Urinary bladder (tissue), 4 donors: ENCODE results near the gene CYP4F2. TPM values are rescaled to one million over a fixed set of nuclear protein-coding genes. Genes with fewer than 3 reads are reported as not detected.
"Not testable (repeated sequence)": the region's sequence is repeated elsewhere in the genome, so short reads cannot be mapped to it uniquely, and the experiment has no call there.

Source experiments
- DNase-seq: peaks from one replicate; pipeline ENCODE4 v3.0.0-alpha.2; 2015; ENCODE audit errors: extremely low spot score
- H3K27ac ChIP-seq: one replicate; pipeline ENCODE4 v1.5.1; 2013; ENCODE audit warnings: low read depth, mild to moderate bottlenecking, moderate library complexity
- H3K36me3 ChIP-seq: one replicate; pipeline ENCODE4 v1.6.1; 2013; ENCODE audit warnings: mild to moderate bottlenecking, moderate library complexity; ENCODE audit not compliant: insufficient read depth
- H3K4me1 ChIP-seq: one replicate; pipeline ENCODE4 v1.6.1; 2013; ENCODE audit warnings: mild to moderate bottlenecking, moderate library complexity; ENCODE audit not compliant: insufficient read depth
- H3K4me3 ChIP-seq: one replicate; pipeline ENCODE4 v1.5.1; 2013; ENCODE audit warnings: low read depth, low read length
- WGBS: extraction: QIAGEN DNeasy Blood & Tissue Kit; methylation state at CpG from one replicate; pipeline ENCODE4 v1.1.7; 2013; 5-methylcytosine and 5-hydroxymethylcytosine counted together
- polyA plus RNA-seq: library from polyadenylated mRNA; stranded (reverse); fragments of 200-250 nt; gene quantifications from one replicate; pipeline ENCODE4 v1.2.3, GENCODE V29; 2013
- total RNA-seq: library from RNA; depleted of rRNA; stranded (reverse); fragments of >200 nt; gene quantifications from one replicate; pipeline ENCODE4 v1.2.3, GENCODE V29; 2014
- donor health status: healthy with polysubstance abuse.
- donor health status: healthy.

Gene CYP4F2
- total and polyA plus RNA-seq, 2 donors = 0.18 TPM; not detected in 1

DNA sequence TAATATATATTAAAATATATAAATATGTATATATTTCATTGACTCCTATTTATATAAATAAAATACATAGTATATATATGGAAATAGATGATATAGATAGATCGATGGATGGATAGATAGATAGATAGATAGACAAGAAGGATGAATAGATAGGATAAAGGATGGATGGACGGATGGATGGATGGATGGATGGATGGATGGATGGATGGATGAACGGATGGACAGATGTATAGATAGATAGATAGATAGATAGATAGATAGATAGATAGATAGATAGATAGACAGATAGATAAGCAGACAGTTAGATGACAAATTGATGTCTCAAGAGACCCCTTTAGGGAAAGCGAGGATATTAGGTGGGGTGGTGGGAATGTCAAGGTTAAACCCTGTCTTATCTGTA is 21.4 kb upstream of the CYP4F2 start:
- 77% methylated on average over 4 of the region's 4 CpGs for WGBS
- no peaks in the 10 kb centered on the region for H3K36me3 ChIP-seq
- H3K4me1 ChIP-seq = no peaks in the 10 kb centered on the region
- no peak for DNase-seq
- H3K27ac ChIP-seq = no peak overlapping the region
- no peak overlapping the region for H3K4me3 ChIP-seq

DNA sequence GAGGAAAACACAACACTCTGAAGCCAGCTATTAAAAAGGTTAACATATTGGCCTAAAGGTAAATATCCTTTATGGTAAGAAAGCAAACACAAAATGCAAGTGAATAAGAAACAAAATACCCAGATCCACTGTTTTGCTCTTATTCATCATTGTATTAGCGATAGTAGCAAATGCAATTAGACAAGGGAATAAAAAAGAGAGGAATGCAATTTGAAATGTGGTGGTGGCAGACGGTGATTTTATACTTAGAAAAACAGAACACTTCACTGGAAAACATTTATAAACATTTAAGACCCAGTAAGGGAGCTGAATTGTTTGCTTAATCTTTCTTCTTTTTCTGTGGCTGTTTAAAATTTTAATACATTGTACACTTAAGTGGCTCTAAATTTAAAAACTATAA is 17.2 kb upstream of the CYP4F2 start:
- no peak overlapping the region for H3K4me3 ChIP-seq
- WGBS = 91% methylated on average over 2 of the region's 2 CpGs

DNA sequence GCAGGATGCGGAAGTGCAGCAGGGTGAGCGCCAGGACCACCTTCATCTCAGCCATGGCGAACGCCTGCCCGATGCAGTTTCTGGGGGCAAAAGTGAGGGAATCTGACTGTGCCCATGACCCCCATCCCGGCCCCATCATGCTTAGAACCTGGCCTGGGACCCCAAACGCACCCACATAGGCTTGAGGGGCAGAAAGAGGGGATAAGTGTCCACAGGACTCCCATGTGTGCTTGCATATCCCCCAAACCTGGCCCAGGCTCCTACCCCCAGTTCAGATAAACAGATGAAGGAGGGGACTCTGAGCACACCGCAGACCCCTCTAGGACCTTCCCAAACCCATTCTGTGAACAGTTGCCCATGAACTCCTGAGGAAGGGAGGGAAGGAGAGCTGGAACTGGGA is 16.0 kb upstream of the CYP4F2 start:
- WGBS = 88% methylated on average over 8 of the region's 8 CpGs
- DNase-seq = no peak
- H3K4me1 ChIP-seq = no peaks in the 10 kb centered on the region
- no peaks in the 10 kb centered on the region for H3K36me3 ChIP-seq
- H3K4me3 ChIP-seq = no peak overlapping the region
- no peak overlapping the region for H3K27ac ChIP-seq

More for the DNA sequence above, 17.2 kb upstream of the CYP4F2 start:
- no peaks in the 10 kb centered on the region for H3K36me3 ChIP-seq
- no peaks in the 10 kb centered on the region for H3K4me1 ChIP-seq
- no peak overlapping the region for H3K27ac ChIP-seq
- no peak for DNase-seq

DNA sequence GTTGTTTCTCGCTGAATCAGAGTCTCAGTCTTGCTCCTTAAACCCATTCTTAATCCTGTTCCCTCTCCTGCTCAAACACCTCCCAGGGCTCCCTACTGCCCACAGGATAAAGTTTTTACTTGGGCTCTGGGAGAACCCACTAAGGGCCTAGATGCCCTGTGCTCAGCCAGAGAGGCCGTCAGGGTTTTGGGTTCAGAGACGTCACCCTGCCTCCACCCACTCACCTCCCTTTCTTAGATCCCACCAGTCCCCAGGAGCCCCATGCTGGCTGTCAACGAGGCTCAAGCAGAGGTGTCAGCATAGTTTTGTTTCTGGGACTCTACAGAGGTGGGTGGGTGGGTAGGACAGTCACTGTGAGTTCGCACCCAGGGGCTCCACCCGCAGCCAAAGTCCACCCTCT is 15.5 kb upstream of the CYP4F2 start:
- no peak for DNase-seq
- Histone ChIP-seq H3K36me3 (no peaks in the 10 kb centered on the region), H3K4me3 (no peak overlapping the region), H3K27ac (no peak overlapping the region), H3K4me1 (no peaks in the 10 kb centered on the region)
- WGBS = 62% methylated on average over 6 of the region's 6 CpGs

DNA sequence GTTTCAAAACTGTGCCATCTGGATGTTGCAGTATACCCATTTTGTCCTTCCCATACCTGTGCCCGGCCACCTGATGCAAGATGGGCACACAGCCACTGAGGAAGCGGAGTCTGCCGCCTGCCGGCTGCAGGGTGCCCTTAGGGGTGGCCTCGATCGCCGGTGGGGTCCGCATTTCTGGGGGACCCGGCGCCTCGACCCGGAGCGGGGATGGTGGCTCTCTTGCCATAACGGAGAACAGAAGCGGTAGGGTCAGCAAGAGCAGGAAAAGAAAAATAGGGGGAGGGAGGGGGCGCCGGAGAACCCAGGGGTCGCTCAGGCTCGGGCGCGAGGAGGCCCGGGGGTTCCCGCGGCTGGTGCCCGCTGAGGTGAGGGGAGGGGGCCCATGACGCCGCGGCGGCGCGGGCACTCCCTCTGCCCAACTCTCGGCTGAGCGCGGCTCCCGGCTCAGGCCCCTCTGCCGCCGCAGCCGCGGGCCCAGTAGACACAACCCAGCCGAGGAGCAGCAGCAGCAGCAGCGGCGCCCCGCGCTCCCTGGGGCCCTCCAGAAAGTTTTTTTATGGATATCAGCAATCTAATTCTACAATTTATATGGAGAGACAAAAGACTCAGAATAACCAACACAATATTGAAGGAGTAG is 13.8 kb upstream of the CYP4F2 start:
- no peaks in the 10 kb centered on the region for H3K4me1 ChIP-seq
- WGBS = 2% methylated on average over 44 of the region's 44 CpGs
- no peak overlapping the region for H3K27ac ChIP-seq
- no peak overlapping the region for H3K4me3 ChIP-seq
- no peak for DNase-seq
- no peaks in the 10 kb centered on the region for H3K36me3 ChIP-seq

DNA sequence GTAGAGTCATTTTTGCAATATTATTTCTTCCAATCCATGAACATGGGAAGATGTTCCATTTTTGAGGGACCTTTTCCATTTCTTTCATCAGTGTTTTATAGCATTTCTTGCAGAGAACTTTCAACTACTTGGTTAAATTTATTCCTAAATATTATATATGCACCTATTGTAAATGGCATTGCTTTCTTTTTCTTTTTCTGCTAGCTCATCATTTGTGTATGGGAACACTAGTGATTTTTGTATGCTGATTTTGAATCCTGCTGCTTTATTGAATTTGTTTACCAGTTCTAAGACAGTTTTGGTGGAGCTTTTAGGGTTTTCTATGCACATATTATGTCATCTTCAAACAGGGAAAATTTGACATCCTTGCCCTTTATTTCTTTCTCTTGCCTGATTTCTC is 7.2 kb upstream of the CYP4F2 start:
- Histone ChIP-seq H3K27ac (no peak overlapping the region), H3K4me3 (no peak overlapping the region), H3K36me3 (no peaks in the 10 kb centered on the region), H3K4me1 (no peaks in the 10 kb centered on the region)
- no peak for DNase-seq

DNA sequence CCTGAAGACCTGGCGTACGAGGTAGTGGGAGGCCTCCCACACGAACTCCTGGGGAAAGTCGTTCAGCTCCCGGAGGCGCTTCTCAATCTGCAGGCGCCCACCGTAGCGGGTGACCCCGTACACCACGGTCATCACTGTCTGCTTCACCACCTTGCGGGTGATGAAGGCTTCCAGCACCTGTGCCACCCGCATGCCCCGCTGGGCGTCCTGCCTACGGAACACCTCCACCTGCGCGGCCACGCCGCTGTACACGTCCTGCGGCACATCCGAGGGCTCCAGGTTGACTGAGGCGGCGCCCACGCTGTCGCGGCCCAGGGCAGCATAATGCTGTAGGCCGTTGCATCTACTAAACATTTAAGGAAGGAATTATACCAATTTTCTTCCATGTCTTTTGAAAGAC is 5.0 kb upstream of the CYP4F2 start:
- not testable (repeated sequence) for DNase-seq, H3K27ac ChIP-seq, H3K4me3 ChIP-seq, H3K4me1 ChIP-seq, H3K36me3 ChIP-seq
- 89% methylated on average over 29 of the region's 29 CpGs for WGBS

DNA sequence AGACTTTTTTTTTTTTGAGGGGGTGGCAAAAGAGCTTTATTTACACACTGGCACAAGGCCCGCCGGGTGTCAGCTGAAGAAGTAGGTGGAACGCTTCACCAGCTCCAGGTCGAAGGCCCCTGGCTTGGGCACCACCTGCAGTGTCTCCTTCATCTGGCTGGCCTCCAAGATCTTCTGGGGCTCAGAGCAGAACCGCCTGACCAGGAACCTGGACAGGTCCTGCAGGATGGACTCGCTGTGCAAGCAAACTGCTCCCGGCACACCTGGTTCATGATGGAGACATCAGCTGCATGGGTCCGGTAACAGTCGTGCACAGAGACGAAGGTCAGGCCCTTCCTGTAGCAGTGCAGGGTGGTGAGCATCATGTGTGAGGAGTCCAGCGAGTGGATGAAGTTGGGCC is 4.4 kb upstream of the CYP4F2 start:
- Histone ChIP-seq H3K4me3 (no peak overlapping the region), H3K4me1 (no peaks in the 10 kb centered on the region), H3K36me3 (no peaks in the 10 kb centered on the region), H3K27ac (no peak overlapping the region)
- WGBS = 78% methylated on average over 11 of the region's 11 CpGs
- no peak for DNase-seq

DNA sequence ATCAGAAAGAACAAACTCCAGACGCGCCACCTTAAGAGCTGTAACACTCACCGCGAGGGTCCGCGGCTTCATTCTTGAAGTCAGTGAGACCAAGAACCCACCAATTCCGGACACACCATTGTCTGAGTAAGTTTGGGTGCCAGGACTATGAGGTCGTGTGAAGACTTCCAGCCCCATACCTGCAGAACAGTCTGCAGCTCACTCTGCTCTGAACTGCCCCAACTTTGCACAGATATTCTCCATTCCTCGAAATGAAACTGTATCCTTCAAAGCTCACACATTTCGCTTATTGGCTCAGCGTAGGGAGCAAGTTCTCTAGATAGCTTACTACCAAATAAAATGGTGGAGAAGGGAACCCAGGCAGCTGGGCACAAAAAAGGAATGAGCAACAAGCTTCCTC is 2.6 kb upstream of the CYP4F2 start:
- no peaks in the 10 kb centered on the region for H3K4me1 ChIP-seq
- no peak overlapping the region for H3K4me3 ChIP-seq
- no peak overlapping the region for H3K27ac ChIP-seq
- no peak for DNase-seq
- 71% methylated on average over 11 of the region's 11 CpGs for WGBS
- no peaks in the 10 kb centered on the region for H3K36me3 ChIP-seq

DNA sequence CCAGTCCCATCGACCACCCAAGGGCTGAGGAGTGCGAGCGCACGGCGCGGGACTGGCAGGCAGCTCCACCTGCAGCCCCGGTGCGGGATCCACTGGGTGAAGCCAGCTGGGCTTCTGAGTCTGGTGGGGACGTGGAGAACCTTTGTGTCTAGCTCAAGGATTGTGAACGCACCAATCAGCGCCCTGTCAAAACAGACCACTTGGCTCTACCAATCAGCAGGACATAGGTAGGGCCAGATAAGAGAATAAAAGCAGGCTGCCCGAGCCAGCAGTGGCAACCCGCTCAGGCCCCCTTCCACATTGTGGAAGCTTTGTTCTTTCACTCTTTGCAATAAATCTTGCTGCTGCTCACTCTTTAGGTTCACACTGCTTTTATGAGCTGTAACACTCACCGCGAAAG is 2.2 kb upstream of the CYP4F2 start:
- not testable (repeated sequence) for H3K4me1 ChIP-seq, DNase-seq, H3K4me3 ChIP-seq, H3K36me3 ChIP-seq, H3K27ac ChIP-seq
- 29% methylated on average over 15 of the region's 15 CpGs for whole genome bisulfite sequencing

DNA sequence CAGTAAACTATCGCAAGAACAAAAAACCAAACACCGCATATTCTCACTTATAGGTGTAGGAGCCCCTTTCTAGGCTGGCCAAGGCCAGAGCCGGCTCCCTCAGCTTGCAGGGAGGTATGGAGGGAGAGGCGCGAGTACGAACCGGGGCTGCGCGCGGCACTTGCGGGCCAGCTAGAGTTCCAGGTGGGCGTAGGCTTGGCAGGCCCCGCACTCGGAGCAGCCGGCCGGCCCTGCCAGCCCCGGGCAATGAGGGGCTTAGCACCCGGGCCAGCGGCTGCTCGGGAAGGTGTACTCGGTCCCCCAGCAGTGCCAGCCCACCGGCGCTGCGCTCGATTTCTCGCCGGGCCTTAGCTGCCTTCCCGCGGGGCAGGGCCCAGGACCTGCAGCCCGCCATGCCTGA is 1.7 kb upstream of the CYP4F2 start:
- not testable (repeated sequence) for DNase-seq, H3K4me3 ChIP-seq, H3K27ac ChIP-seq, H3K36me3 ChIP-seq, H3K4me1 ChIP-seq
- 12% methylated on average over 30 of the region's 30 CpGs for WGBS

DNA sequence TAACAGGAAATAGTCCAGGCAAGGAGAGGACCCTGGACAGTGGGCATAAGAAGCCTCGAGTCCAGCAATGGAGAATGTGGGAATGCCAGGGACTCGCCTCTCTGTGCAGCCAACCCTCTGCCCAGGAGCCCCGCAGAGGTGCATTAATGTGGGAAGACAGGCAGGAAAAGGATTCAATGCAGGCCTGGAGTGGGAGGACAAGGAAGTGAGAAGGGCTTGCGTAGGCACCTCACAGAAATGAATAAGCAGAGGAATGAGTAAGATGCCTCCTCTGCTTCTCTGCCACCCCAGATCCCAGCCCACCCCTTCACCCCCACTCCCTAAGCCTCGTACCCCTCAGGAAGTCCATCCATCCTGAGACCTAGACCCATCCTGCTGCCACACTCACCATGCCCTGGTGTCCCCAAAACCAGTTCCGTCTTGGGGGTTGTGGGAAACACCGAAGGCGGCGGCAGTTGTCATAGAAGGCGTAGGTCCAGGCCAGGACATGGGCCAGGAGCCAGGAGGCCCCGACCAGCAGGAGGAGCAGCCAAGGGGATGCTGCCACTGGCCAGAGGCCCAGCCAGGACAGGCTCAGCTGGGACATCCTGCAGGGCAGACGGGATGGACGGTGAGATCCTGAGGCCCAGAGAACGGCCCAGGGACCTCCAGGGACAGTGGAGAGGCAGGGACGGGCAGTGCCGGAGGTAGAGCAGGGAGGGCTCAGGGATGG is 692 bp downstream of the CYP4F2 start:
- no peak for DNase-seq
- Histone ChIP-seq H3K27ac (no peak overlapping the region), H3K4me3 (no peak overlapping the region), H3K4me1 (no peaks in the 10 kb centered on the region), H3K36me3 (no peaks in the 10 kb centered on the region)
- 84% methylated on average over 16 of the region's 16 CpGs for WGBS

DNA sequence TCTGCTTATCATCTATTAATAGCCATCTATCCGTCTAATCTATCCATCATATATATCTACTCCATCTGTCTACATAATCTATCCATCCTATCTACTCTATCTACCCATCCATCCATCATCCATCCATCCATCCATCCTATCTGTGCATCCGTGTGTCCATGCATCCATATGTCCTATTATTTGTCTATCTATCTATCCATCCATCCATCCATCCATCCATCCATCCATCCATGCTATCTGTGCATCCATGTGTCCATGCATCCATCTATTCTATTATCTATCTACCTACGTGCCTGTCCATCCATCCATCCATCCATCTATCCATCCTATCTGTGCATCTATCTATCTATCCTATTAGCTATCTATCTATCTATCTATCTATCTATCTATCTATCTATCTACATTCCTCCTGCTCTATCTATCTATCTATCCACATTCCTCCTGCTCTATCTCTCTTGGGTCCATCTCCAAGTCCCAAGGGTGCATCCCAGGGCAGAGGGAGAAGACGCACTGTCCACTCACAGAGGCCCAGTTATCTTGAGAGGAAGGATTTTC is 1.9 kb downstream of the CYP4F2 start:
- Histone ChIP-seq H3K4me3 (no peak overlapping the region), H3K27ac (no peak overlapping the region), H3K36me3 (no peaks in the 10 kb centered on the region), H3K4me1 (no peaks in the 10 kb centered on the region)
- WGBS = 76% methylated on average over 4 of the region's 4 CpGs
- DNase-seq = no peak

DNA sequence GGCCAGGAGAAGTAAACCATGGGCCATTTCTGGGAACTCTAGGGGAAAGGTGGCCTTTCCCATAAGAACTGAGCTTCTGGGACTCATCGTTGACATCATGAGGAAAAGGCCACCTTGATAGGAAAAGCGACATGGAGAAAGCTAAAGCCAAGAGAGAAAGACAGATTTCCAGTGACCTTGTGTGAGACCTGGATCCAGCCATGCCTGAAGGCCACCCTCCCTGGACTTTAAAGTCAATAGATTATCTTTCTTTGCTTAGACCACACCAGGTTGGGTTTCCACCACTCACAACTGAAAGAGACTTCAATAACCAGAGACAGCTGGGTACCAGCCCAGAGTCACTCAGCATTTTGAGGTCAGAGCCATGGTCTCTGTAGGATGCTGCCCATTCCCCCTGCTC is 3.5 kb downstream of the CYP4F2 start:
- WGBS = 91% methylated on average over 2 of the region's 2 CpGs
- Histone ChIP-seq H3K27ac (no peak overlapping the region), H3K4me1 (no peaks in the 10 kb centered on the region), H3K36me3 (no peaks in the 10 kb centered on the region), H3K4me3 (no peak overlapping the region)
- no peak for DNase-seq
